ENCODE measurements around the gene RBM19.

The RBM19 gene

GRCh38 chr12:113955109-113955970 lies 10.8 kb downstream of the RBM19 start:
- no peak overlapping the region for H3K4me3 ChIP-seq (ENCODE audit: low read length)
- TF ChIP-seq CTCF (IDR thresholded peaks at IDR 0.05; ENCODE audit: insufficient read depth, low read depth, low read length, missing control alignments): peak; percentile 68
- peak; percentile 48 for DNase-seq (ENCODE audit: low read depth)

GRCh38 chr12:113954547-113954946 lies 11.6 kb downstream of the RBM19 start:
- TF ChIP-seq CTCF (IDR thresholded peaks at IDR 0.05; ENCODE audit: insufficient read depth, low read depth, low read length, missing control alignments): no peak
- no peak for DNase-seq (ENCODE audit: low read depth)
- H3K4me3 ChIP-seq (ENCODE audit: low read length): no peak overlapping the region

- H3K4me3 ChIP-seq (ENCODE audit: low read length): no peak overlapping the region
- DNase-seq (ENCODE audit: low read depth): no peak
- TF ChIP-seq CTCF (IDR thresholded peaks at IDR 0.05; ENCODE audit: insufficient read depth, low read depth, low read length, missing control alignments): no peak
Observed at GRCh38 chr12:113950873-113951272, 15.3 kb downstream of the RBM19 start.

- H3K4me3 ChIP-seq (ENCODE audit: low read length): no peak overlapping the region
- TF ChIP-seq CTCF (IDR thresholded peaks at IDR 0.05; ENCODE audit: insufficient read depth, low read depth, low read length, missing control alignments): no peak
- no peak for DNase-seq (ENCODE audit: low read depth)
Observed at GRCh38 chr12:113949321-113950305, 16.5 kb downstream of the RBM19 start.

- no peak for DNase-seq (ENCODE audit: low read depth)
- no peak for TF ChIP-seq CTCF (IDR thresholded peaks at IDR 0.05; ENCODE audit: insufficient read depth, low read depth, low read length, missing control alignments)
- no peak overlapping the region for H3K4me3 ChIP-seq (ENCODE audit: low read length)
Observed at GRCh38 chr12:113948151-113948914, 17.8 kb downstream of the RBM19 start.

GRCh38 chr12:113946175-113946574 lies 19.9 kb downstream of the RBM19 start:
- no peak overlapping the region for H3K4me3 ChIP-seq (ENCODE audit: low read length)
- no peak for TF ChIP-seq CTCF (IDR thresholded peaks at IDR 0.05; ENCODE audit: insufficient read depth, low read depth, low read length, missing control alignments)
- no peak for DNase-seq (ENCODE audit: low read depth)
